SH-SY5Y (cell line): ENCODE measurements around the gene UBE3B.

ENCODE experiments used
- GATA2 ChIP-seq: IDR thresholded peaks from 2 replicates; pipeline ENCODE4 v1.6.1; 2011; ENCODE audit warnings: mild to moderate bottlenecking, low read depth, low read length
- GATA3 ChIP-seq: IDR thresholded peaks from 2 replicates; pipeline ENCODE4 v1.6.1; 2011; ENCODE audit warnings: low read depth, mild to moderate bottlenecking, low read length, moderate library complexity

DNA sequence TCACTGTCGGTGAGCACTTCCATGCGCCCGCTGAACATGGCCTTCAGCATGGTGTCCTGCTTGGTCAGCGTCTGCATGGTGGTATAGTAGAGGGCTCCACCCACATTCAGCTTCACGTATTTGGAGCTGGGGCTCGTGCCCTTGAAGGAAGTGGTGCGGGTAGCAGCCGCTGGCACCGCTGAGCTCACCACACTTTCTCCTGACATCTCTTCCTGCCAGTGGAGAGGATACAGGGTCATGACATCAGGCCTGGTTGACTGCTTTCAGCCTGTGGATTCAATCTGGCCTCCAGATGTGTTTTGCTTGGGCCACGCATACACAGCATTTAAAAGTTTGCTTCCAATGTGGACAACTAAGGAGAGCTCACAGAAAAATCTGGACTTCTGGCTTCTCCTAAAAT is 7.9 kb upstream of the UBE3B start:
- no peak for TF ChIP-seq GATA2
- TF ChIP-seq GATA3: no peak
